Measurements from ENCODE around the gene CTSE.
A peak's percentile ranks its signal among the peaks of the same experiment; 100 is the strongest.

Gene CTSE

GRCh38 chr1:206030191-206030590 is 6.5 kb upstream of the CTSE start:
- Histone ChIP-seq H3K27me3 (ENCODE audit: insufficient read depth, poor library complexity, severe bottlenecking) (no peaks in the 10 kb centered on the region), H3K27ac (replicated peaks) (peak overlapping the region; percentile 19; the same call in 1 of the 2 replicates), H3K4me3 (replicated peaks; ENCODE audit: insufficient read depth, low read length) (no peak overlapping the region)
- DNase-seq (ENCODE audit: low read depth in 1 of 2, low spot score in 1 of 2), result no peak
- TF ChIP-seq POLR2AphosphoS5 (IDR thresholded peaks at IDR 0.05; ENCODE audit: low read depth), result no peak
- no peak for TF ChIP-seq SPI1 (IDR thresholded peaks at IDR 0.05; ENCODE audit: borderline replicate concordance, low read depth)
- TF ChIP-seq, protein P1, sequence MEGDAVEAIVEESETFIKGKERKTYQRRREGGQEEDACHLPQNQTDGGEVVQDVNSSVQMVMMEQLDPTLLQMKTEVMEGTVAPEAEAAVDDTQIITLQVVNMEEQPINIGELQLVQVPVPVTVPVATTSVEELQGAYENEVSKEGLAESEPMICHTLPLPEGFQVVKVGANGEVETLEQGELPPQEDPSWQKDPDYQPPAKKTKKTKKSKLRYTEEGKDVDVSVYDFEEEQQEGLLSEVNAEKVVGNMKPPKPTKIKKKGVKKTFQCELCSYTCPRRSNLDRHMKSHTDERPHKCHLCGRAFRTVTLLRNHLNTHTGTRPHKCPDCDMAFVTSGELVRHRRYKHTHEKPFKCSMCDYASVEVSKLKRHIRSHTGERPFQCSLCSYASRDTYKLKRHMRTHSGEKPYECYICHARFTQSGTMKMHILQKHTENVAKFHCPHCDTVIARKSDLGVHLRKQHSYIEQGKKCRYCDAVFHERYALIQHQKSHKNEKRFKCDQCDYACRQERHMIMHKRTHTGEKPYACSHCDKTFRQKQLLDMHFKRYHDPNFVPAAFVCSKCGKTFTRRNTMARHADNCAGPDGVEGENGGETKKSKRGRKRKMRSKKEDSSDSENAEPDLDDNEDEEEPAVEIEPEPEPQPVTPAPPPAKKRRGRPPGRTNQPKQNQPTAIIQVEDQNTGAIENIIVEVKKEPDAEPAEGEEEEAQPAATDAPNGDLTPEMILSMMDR (IDR thresholded peaks at IDR 0.05; ENCODE audit: insufficient read depth, low read length), result no peak
- no peak for TF ChIP-seq REST (IDR thresholded peaks at IDR 0.05; ENCODE audit: insufficient replicate concordance, low read depth)
- no peak for TF ChIP-seq GABPA (IDR thresholded peaks at IDR 0.05; ENCODE audit: low read depth)

DNA sequence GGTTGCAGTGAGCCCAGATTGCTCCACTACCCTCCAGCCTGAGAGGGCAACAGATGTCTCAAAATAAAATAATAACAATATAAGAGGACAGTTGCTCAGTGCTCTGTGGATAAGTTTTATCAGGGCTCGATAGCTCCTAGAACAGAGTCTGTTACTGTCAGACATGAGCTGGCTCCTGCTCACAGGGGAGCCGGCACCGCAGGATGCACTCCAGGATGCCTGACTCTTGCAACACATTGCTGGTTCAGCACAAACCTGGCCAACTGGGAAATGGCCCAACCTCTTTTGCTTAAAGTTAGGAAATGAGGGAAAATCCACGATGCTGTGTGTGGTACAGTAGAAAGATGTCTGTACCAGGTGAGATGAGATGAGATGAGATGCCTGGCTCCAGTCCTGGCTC is 5.8 kb upstream of the CTSE start:
- no peak for DNase-seq (ENCODE audit: low read depth in 1 of 2, low spot score in 1 of 2)
- TF ChIP-seq POLR2AphosphoS5 (IDR thresholded peaks at IDR 0.05; ENCODE audit: low read depth), result no peak
- TF ChIP-seq GABPA (IDR thresholded peaks at IDR 0.05; ENCODE audit: low read depth), result no peak
- TF ChIP-seq, protein P1 (IDR thresholded peaks at IDR 0.05; ENCODE audit: insufficient read depth, low read length), result no peak
- no peak for TF ChIP-seq SPI1 (IDR thresholded peaks at IDR 0.05; ENCODE audit: borderline replicate concordance, low read depth)
- TF ChIP-seq REST (IDR thresholded peaks at IDR 0.05; ENCODE audit: insufficient replicate concordance, low read depth), result no peak
- H3K4me3 ChIP-seq (replicated peaks; ENCODE audit: insufficient read depth, low read length), result no peak overlapping the region
- no peaks in the 10 kb centered on the region for H3K27me3 ChIP-seq (ENCODE audit: insufficient read depth, poor library complexity, severe bottlenecking)
- no peak overlapping the region for H3K27ac ChIP-seq (replicated peaks)

- H3K27ac ChIP-seq (replicated peaks), result no peak overlapping the region
- DNase-seq (ENCODE audit: low read depth in 1 of 2, low spot score in 1 of 2), result no peak
- no peaks in the 10 kb centered on the region for H3K27me3 ChIP-seq (ENCODE audit: insufficient read depth, poor library complexity, severe bottlenecking)
- no peak overlapping the region for H3K4me3 ChIP-seq (replicated peaks; ENCODE audit: insufficient read depth, low read length)
- TF ChIP-seq SPI1 (IDR thresholded peaks at IDR 0.05; ENCODE audit: borderline replicate concordance, low read depth) (no peak), REST (IDR thresholded peaks at IDR 0.05; ENCODE audit: insufficient replicate concordance, low read depth) (no peak), GABPA (IDR thresholded peaks at IDR 0.05; ENCODE audit: low read depth) (no peak), POLR2AphosphoS5 (IDR thresholded peaks at IDR 0.05; ENCODE audit: low read depth) (no peak)
- TF ChIP-seq, protein P1 (IDR thresholded peaks at IDR 0.05; ENCODE audit: insufficient read depth, low read length), result no peak
Measured at GRCh38 chr1:206025283-206025820, 1.7 kb upstream of the CTSE start.
